Fibroblast of pulmonary artery (primary cell): ENCODE measurements around the gene SRP9.

Experiments used
- DNase-seq: peaks from one replicate; pipeline ENCODE4 v3.0.0-alpha.2; 2010; ENCODE audit warnings: low read depth
- H3K4me3 ChIP-seq: replicated peaks from 2 replicates; pipeline ENCODE4 v1.5.1; 2011; ENCODE audit warnings: low read depth, mild to moderate bottlenecking, control low read depth, low read length, moderate library complexity
- TF ChIP-seq, protein P1 (sequence below): IDR thresholded peaks from 2 replicates; pipeline ENCODE4 v1.5.1; 2011; ENCODE audit warnings: mild to moderate bottlenecking, control low read depth, low read length, inconsistent platforms; ENCODE audit errors: missing control alignments

Gene SRP9, protein sequence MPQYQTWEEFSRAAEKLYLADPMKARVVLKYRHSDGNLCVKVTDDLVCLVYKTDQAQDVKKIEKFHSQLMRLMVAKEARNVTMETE

DNA sequence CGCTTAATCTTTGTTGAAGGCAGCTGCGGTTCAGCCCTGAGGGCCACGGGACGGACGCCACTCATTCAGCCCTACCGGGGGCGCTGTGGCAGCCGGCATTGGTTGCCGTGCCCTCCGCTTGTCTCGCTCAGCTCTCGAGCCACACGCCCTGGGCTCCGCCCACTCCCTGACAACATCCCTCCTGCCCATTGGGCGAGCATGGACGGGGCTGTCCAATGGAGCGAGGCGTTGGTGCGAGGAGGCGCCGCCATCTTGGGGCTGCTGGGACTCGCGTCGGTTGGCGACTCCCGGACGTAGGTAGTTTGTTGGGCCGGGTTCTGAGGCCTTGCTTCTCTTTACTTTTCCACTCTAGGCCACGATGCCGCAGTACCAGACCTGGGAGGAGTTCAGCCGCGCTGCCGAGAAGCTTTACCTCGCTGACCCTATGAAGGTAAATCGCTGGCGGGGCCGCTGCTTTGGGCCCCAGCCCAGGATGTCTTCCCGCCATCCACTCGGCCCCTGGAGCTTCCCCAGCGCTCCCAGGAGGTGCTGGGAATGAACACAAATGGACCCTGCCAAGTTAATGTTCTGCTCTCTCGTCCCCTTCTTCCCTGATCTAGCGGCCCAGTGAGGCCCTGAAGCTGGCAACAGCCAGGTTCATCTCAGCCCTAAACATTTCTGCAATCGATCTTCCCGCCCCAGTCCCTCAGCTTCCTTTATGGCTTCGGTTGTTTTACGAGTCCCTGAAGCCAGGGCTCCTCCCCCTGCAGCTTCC lies at the start of gene SRP9:
Gene SRP9 (plus strand): TSS at position 244 of the 754 bp plus-strand sequence. CDS start 115 bp downstream, at position 359.
- TF ChIP-seq, protein P1, sequence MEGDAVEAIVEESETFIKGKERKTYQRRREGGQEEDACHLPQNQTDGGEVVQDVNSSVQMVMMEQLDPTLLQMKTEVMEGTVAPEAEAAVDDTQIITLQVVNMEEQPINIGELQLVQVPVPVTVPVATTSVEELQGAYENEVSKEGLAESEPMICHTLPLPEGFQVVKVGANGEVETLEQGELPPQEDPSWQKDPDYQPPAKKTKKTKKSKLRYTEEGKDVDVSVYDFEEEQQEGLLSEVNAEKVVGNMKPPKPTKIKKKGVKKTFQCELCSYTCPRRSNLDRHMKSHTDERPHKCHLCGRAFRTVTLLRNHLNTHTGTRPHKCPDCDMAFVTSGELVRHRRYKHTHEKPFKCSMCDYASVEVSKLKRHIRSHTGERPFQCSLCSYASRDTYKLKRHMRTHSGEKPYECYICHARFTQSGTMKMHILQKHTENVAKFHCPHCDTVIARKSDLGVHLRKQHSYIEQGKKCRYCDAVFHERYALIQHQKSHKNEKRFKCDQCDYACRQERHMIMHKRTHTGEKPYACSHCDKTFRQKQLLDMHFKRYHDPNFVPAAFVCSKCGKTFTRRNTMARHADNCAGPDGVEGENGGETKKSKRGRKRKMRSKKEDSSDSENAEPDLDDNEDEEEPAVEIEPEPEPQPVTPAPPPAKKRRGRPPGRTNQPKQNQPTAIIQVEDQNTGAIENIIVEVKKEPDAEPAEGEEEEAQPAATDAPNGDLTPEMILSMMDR = peak; percentile 83
- peak within 1 kb of the TSS; percentile 82 for H3K4me3 ChIP-seq
- peak; percentile 98 for DNase-seq

DNA sequence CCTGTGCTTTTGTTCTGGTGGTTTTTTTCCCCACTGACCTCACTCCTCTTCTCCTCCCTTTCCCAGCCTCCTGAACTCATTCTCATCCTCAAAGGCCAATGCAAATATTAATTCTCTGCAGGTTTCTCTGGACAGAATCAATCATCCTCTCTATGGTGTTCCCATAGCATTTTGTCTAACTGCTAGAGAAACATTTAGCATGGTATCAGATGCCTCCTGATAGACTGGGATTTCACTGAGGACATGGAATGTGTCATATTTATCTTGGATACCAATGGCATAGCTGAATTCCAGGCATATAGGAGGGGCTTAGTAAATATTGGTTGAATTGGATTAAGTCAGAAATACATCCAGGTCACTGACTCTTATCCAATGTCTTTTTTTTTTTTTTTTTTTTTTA lies 46.1 kb upstream of the SRP9 start:
- H3K4me3 ChIP-seq = no peak overlapping the region
- no peak for DNase-seq
- TF ChIP-seq, protein P1 = no peak

DNA sequence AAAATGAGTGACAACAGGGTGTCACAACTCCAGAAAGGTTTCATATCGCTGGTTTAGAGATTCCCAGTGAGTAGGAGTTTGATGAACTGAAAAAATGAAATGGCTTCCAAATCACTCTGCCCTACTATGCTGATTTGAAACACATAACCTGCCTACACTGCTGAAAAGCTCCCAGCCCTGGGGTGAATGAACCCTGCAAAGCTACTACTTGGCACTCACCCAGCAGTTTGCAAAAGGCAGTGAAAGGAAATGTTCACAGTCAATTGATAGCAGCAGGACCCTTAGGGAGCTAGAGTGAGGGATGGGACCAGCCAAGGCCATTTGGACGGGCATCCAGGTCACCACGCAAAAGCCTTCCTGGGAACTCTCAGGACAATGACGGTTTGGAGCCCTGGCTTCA lies 44.4 kb upstream of the SRP9 start:
- peak; percentile 11 for DNase-seq
- H3K4me3 ChIP-seq = no peak overlapping the region
- TF ChIP-seq, protein P1 = no peak

DNA sequence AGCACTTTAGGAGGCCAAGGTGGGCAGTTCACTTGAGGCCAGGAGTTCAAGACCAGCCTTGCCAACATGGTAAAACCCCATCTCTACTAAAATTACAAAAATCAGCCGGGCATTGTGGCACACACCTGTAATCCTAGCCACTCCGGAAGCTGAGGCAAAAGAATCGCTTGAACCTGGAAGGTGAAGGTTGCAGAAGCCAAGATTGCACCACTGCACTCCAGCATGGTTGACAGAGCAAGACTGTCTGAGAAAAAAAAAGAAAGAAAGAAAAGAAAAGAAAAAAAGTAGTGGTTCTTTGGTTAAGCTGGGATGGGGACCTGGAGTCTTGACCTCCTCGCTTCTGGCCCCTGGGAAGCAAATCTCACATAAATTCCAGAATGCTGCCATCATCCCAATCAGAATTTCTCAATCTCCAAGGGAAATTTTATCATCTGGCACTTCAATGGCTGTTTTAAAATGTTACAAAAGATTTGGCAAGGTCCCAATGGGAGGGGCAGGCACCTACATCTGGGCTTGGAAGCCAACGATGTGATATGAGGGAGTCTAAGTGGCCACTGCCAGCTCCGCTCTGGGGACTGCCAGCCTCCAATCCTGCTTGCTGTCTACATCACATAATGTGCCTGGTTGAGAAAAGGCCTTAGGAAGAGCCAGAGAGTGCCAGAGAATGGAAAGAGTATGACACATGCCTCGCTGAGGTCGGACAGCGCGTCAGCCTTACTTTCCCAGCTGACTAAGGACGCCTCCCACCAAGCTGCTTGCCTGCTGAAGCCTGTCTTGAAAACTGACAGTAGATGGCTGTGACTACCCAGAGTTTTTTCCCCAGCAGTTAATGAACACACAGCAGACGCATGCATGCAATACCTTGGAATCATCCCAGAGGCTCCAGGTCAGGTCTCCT lies 42.1 kb upstream of the SRP9 start:
- DNase-seq = peak; percentile 98
- peak overlapping the region; percentile 11 for H3K4me3 ChIP-seq
- TF ChIP-seq, protein P1 = no peak

DNA sequence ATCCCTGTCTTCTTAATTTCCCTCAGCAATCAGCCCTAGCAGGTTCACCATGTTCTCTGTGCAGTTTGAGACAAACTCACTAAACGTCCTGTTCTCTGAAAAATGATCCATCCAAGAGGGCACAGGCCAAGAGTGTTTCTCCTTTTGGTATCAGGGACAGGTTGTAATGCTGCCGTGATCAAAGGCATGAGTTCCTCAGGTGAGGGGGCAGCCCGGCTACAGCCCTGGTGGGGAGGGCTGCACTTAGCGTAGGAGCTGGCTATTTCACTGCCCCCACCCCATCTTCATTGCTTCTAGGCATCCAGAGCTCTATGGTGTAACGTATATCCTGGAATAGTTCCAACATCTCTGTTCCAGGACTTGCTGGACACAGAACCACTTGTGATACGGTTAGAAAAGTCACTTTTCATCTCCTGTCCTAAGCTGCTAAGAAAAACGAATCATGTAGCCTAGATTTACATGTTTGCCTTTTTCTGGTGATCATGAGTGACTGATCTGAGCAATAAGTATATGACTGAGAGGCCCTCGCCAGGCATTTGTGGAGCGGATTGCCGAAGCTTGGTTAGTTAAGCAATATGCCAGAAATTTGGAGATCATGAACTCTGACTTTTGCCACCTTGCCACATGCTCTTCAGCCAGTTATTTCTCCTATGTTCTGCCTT lies 41.1 kb upstream of the SRP9 start:
- no peak overlapping the region for H3K4me3 ChIP-seq
- TF ChIP-seq, protein P1 = no peak
- peak; percentile 28 for DNase-seq

DNA sequence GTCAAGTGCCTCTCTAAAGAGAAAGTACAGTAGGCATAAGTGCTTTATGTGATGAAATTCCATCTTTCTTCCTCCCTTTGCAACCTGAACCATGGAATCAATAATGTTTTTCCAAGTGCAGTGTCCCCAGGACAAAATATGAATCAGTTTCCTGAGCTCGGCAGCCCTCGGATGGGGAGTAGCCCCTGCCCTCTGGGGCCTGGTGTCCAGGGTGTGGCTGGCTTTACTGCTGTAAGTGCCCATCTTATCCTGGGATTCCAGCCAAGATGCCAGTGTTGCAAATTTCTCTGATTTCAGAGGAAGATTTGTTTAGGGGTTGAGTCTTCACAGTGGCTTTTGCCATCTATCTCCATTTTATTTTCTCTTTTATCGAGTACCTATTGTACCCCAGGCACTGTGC lies 40.5 kb upstream of the SRP9 start:
- H3K4me3 ChIP-seq = no peak overlapping the region
- peak; percentile 20 for DNase-seq
- TF ChIP-seq, protein P1 = no peak
